Bronchial epithelial cell (primary cell): Measurements from ENCODE around the gene TFAP2C. TPM values are rescaled to one million over a fixed set of nuclear protein-coding genes. Genes with fewer than 3 reads are reported as not detected.

ENCODE experiments used
- DNase-seq: peaks from one replicate; pipeline ENCODE4 v3.0.0-alpha.2; 2010; ENCODE audit warnings: low read depth
- FAIRE-seq: peaks from 2 replicates; lab custom pipeline; 2011; peaks lifted over from hg19 to GRCh38; lab: Jason Lieb, UNC
- H3K27me3 ChIP-seq: 2 replicates; pipeline ENCODE4 v1.5.1; 2011; ENCODE audit warnings: low read length; ENCODE audit not compliant: control insufficient read depth, insufficient read depth
- H3K36me3 ChIP-seq: 2 replicates; pipeline ENCODE4 v1.5.1; 2011; ENCODE audit warnings: low read length; ENCODE audit not compliant: control insufficient read depth, insufficient read depth
- H3K4me3 ChIP-seq: 2 replicates; pipeline ENCODE4 v1.5.1; 2011; ENCODE audit warnings: mild to moderate bottlenecking, low read depth, low read length, control low read depth
- CTCF ChIP-seq: IDR thresholded peaks from 2 replicates; pipeline ENCODE4 v1.5.1; 2011; ENCODE audit warnings: mild to moderate bottlenecking, moderate library complexity, low read length, control low read depth, inconsistent platforms; ENCODE audit not compliant: insufficient read depth, severe bottlenecking
- total RNA-seq: library from RNA; depleted of rRNA; stranded (reverse); fragments of >200 nt; gene quantifications from 2 replicates; pipeline ENCODE4 v1.2.1, GENCODE V29; 2014

Gene TFAP2C
- total RNA-seq, 1 donor from 2014 or later: 2.9 TPM

GRCh38 chr20:56683077-56683865, 54.2 kb downstream of the TFAP2C start:
- no peak for FAIRE-seq
- Histone ChIP-seq H3K4me3 (no peak overlapping the region), H3K36me3 (no peaks in the 10 kb centered on the region), H3K27me3 (no peaks in the 10 kb centered on the region)
- no peak for DNase-seq
- no peak for TF ChIP-seq CTCF

- FAIRE-seq: no peak
- TF ChIP-seq CTCF: no peak
- Histone ChIP-seq H3K36me3 (no peaks in the 10 kb centered on the region), H3K27me3 (no peaks in the 10 kb centered on the region), H3K4me3 (no peak overlapping the region)
- no peak for DNase-seq
These were observed 56.8 kb downstream of the TFAP2C start for GRCh38 chr20:56685879-56686278.

GRCh38 chr20:56687061-56687460, 58.0 kb downstream of the TFAP2C start:
- FAIRE-seq (no peak), DNase-seq (no peak)
- no peak overlapping the region for H3K4me3 ChIP-seq
- TF ChIP-seq CTCF: no peak
- no peaks in the 10 kb centered on the region for H3K27me3 ChIP-seq
- no peaks in the 10 kb centered on the region for H3K36me3 ChIP-seq

GRCh38 chr20:56688106-56688505, 59.0 kb downstream of the TFAP2C start:
- H3K36me3 ChIP-seq: no peaks in the 10 kb centered on the region
- TF ChIP-seq CTCF: no peak
- FAIRE-seq (no peak), DNase-seq (no peak)
- H3K4me3 ChIP-seq: no peak overlapping the region
- H3K27me3 ChIP-seq: no peaks in the 10 kb centered on the region

Other genes with a start within 250 kb of the TFAP2C start
- gene AURKA, start 237.1 kb upstream of the TFAP2C start, total RNA-seq: 1.6 and 2.6 TPM in 2 replicates
- gene CSTF1, start 236.7 kb upstream of the TFAP2C start, total RNA-seq: 21.9 and 22.4 TPM in 2 replicates
- gene CASS4, start 217.0 kb upstream of the TFAP2C start, total RNA-seq: 0.13 TPM in 1 of 2 replicates, not detected in the other
- 60.0 and 83.6 TPM in 2 replicates for gene RTF2, start 160.7 kb upstream of the TFAP2C start, total RNA-seq
- gene FAM209A, start 104.6 kb upstream of the TFAP2C start, total RNA-seq: 0.26 TPM in 1 of 2 replicates, not detected in the other
- gene FAM209B, start 96.1 kb upstream of the TFAP2C start, total RNA-seq: 0.26 TPM in 1 of 2 replicates, not detected in the other